OCI-LY3 (cell line): Measurements from ENCODE around the gene COL4A2.

Source experiments
- CTCF ChIP-seq: fragments of 200-600, 300-600 bp; sonication (generic); IDR thresholded peaks from 2 replicates; pipeline ENCODE4 v1.5.1; 2014; ENCODE audit warnings: antibody characterized with exemption, low read length, low read depth
- EZH2phosphoT487 ChIP-seq: fragments of 200-600 bp; shearing (Covaris generic); IDR thresholded peaks from 2 replicates; pipeline ENCODE4 v1.6.1; 2018; ENCODE audit warnings: antibody characterized with exemption, mixed run types, low read depth

DNA sequence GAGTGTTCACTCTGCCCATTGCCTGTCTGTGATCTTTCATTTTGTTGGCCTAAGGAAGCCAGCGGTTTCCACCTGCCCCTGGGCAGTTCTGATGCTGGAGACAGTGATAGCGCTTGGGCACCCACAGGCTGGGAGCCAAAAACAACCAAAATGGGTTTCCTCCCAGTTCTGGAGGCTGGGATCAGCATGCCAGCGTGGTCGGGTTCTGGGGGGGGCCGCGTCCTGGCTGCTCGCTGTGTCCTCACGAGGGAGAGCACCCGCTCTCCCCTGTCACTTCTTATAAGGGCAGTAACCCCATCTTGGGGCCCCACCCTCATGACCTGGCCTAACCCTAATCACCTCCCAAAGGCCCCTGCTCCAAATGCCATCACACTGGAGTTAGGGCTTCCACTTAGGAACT lies 186.5 kb downstream of the COL4A2 start:
- TF ChIP-seq CTCF, result no peak
- no peak for TF ChIP-seq EZH2phosphoT487
